IMR-90 (cell line): Measurements from ENCODE around the gene SPINT2.

ENCODE experiments used
- BHLHE40 ChIP-seq: fragments of 150-350 bp; IDR thresholded peaks from 2 replicates; pipeline ENCODE4 v1.6.1; 2016; ENCODE audit warnings: mild to moderate bottlenecking, low read depth, low read length
- CTCF ChIP-seq: conservative IDR thresholded peaks from 2 replicates; pipeline ENCODE4 v1.5.1; 2012; ENCODE audit warnings: mild to moderate bottlenecking, low read depth, low read length, improper control_type of control experiment
- FOS ChIP-seq: fragments of 150-350 bp; IDR thresholded peaks from 2 replicates; pipeline ENCODE4 v1.6.1; 2016; ENCODE audit warnings: low read depth, low read length
- MAFK ChIP-seq: IDR thresholded peaks from 2 replicates; pipeline ENCODE4 v1.6.1; 2012; ENCODE audit warnings: low read depth, low read length, improper control_type of control experiment
- MXI1 ChIP-seq: IDR thresholded peaks from 2 replicates; pipeline ENCODE4 v1.6.1; 2012; ENCODE audit warnings: low read depth, mild to moderate bottlenecking, low read length, moderate library complexity, borderline replicate concordance
- NFE2L2 ChIP-seq: fragments of 150-350 bp; IDR thresholded peaks from 2 replicates; pipeline ENCODE4 v1.6.1; 2016; ENCODE audit warnings: low read depth, mild to moderate bottlenecking, low read length
- POLR2A ChIP-seq: IDR thresholded peaks from 2 replicates; pipeline ENCODE4 v1.6.1; 2012; ENCODE audit warnings: mild to moderate bottlenecking, low read depth, low read length
- RAD21 ChIP-seq: IDR thresholded peaks from 2 replicates; pipeline ENCODE4 v1.6.1; 2012; ENCODE audit warnings: low read length, improper control_type of control experiment
- RCOR1 ChIP-seq: IDR thresholded peaks from 2 replicates; pipeline ENCODE4 v1.6.1; 2012; ENCODE audit warnings: mild to moderate bottlenecking, low read length, improper control_type of control experiment; ENCODE audit not compliant: insufficient replicate concordance
- RFX5 ChIP-seq: IDR thresholded peaks from 2 replicates; pipeline ENCODE4 v1.8.0; 2012; ENCODE audit warnings: low read depth, mild to moderate bottlenecking, low read length, moderate library complexity
- USF2 ChIP-seq: fragments of 150-350 bp; IDR thresholded peaks from 2 replicates; pipeline ENCODE4 v1.6.1; 2017; ENCODE audit warnings: mild to moderate bottlenecking, antibody characterized with exemption, low read length, low read depth

- TF ChIP-seq CTCF (no peak), BHLHE40 (no peak), POLR2A (no peak), FOS (no peak), RAD21 (no peak), NFE2L2 (no peak), RCOR1 (no peak), USF2 (no peak), MAFK (no peak), MXI1 (no peak), RFX5 (no peak)
These were observed 58.9 kb downstream of the SPINT2 start for GRCh38 chr19:38323291-38323690.
